Endothelial cell of umbilical vein (primary cell): ENCODE data around the gene KAZN. TPM values are rescaled to one million over a fixed set of nuclear protein-coding genes. Genes with fewer than 3 reads are reported as not detected.

Source experiments
- BruUV-seq: library from RNA; stranded (reverse); fragments of 400-500 nt; replicated peaks from 2 replicates; lab custom pipeline; 2021; lab: Mats Ljungman, UMichigan
- CTCF ChIA-PET: fragments of 300-600, 350-600 bp; sonication (Branson Sonifier 250); formaldehyde crosslinking; loops from one replicate; lab custom pipeline; 2021; ENCODE audit warnings: antibody characterized with exemption, inconsistent platforms; lab: Charles Lee
- POLR2A ChIA-PET: fragments of 300-600, 350-600 bp; sonication (Branson Sonifier 250); formaldehyde crosslinking; loops from one replicate; lab custom pipeline; 2021; ENCODE audit warnings: antibody characterized with exemption, inconsistent platforms; lab: Charles Lee
- DNase-seq: peaks from one replicate; pipeline ENCODE4 v3.0.0-alpha.2; 2011; ENCODE audit warnings: low read depth, low spot score
- FAIRE-seq: peaks from 2 replicates; lab custom pipeline; 2011; peaks lifted over from hg19 to GRCh38; lab: Jason Lieb, UNC
- H2AFZ ChIP-seq: 2 replicates; pipeline ENCODE4 v1.6.0; 2012; ENCODE audit warnings: low read depth, low read length, control low read depth, inconsistent platforms
- H3K27ac ChIP-seq: 2 replicates; pipeline ENCODE4 v1.5.1; 2011; ENCODE audit warnings: low read depth, mild to moderate bottlenecking, control low read depth, low read length, moderate library complexity; ENCODE audit not compliant: insufficient read depth
- H3K27me3 ChIP-seq, 2 experiments: 2 replicates each; pipeline versions ENCODE4 v1.6.0 to v1.6.1; 2011; ENCODE audit warnings: low read length in 2 of 2, mixed read lengths in 1 of 2; ENCODE audit not compliant: control insufficient read depth in 2 of 2, insufficient read depth in 2 of 2
- H3K36me3 ChIP-seq, 2 experiments: 2 replicates in 1 of 2; 3 replicates in 1 of 2; pipeline ENCODE4 v1.5.1; 2011; ENCODE audit warnings: low read length in 2 of 2, mild to moderate bottlenecking in 1 of 2, moderate library complexity in 1 of 2; ENCODE audit not compliant: control insufficient read depth in 2 of 2, insufficient read depth in 2 of 2; ENCODE audit errors: extremely low read depth in 1 of 2
- H3K4me1 ChIP-seq: 3 replicates; pipeline ENCODE4 v1.5.1; 2011; ENCODE audit warnings: mild to moderate bottlenecking, low read length; ENCODE audit not compliant: control insufficient read depth, insufficient read depth; ENCODE audit errors: extremely low read depth
- H3K4me2 ChIP-seq: 2 replicates; pipeline ENCODE4 v1.6.1; 2011; ENCODE audit warnings: low read length, control low read depth, mixed read lengths; ENCODE audit not compliant: insufficient read depth
- H3K4me3 ChIP-seq, 3 experiments: fragments of 200-600 bp in 1 of 3; sonication (generic), shearing (Covaris generic) in 1 of 3; replicated peaks in 1 of 3; 2 replicates each; pipeline ENCODE4 v1.5.1; 2011 to 2016; ENCODE audit warnings: control low read depth in 3 of 3, low read length in 3 of 3, mild to moderate bottlenecking in 2 of 3, inconsistent platforms in 1 of 3, low read depth in 1 of 3, moderate library complexity in 1 of 3; ENCODE audit not compliant: insufficient read depth in 1 of 3
- H3K79me2 ChIP-seq: 2 replicates; pipeline ENCODE4 v1.6.0; 2012; ENCODE audit warnings: low read length, inconsistent platforms; ENCODE audit not compliant: control insufficient read depth, insufficient read depth
- H3K9ac ChIP-seq: replicated peaks from 2 replicates; pipeline ENCODE3; 2011; ENCODE audit warnings: low read length, control low read depth; ENCODE audit not compliant: insufficient read depth; ENCODE audit errors: extremely low read depth
- H3K9me1 ChIP-seq: replicated peaks from 3 replicates; pipeline ENCODE4 v1.6.0; 2011; ENCODE audit warnings: mild to moderate bottlenecking, low read length; ENCODE audit not compliant: control insufficient read depth, insufficient read depth; ENCODE audit errors: extremely low read depth
- H3K9me3 ChIP-seq: replicated peaks from 2 replicates; pipeline ENCODE4 v1.5.1; 2012; ENCODE audit warnings: low read length, inconsistent platforms; ENCODE audit not compliant: control insufficient read depth, insufficient read depth
- H4K20me1 ChIP-seq: replicated peaks from 2 replicates; pipeline ENCODE3; 2011; ENCODE audit warnings: mild to moderate bottlenecking, low read length; ENCODE audit not compliant: control insufficient read depth, insufficient read depth; ENCODE audit errors: extremely low read depth
- CTCF ChIP-seq, 2 donors: IDR thresholded peaks; 1 replicate in 1 of 2; 2 replicates in 1 of 2; pipeline ENCODE4 v1.5.1; 2011; ENCODE audit warnings: low read length in 2 of 2, mild to moderate bottlenecking in 2 of 2, moderate library complexity in 2 of 2, control low read depth in 1 of 2, inconsistent platforms in 1 of 2, low read depth in 1 of 2; ENCODE audit not compliant: insufficient read depth in 1 of 2; ENCODE audit errors: extremely low read depth in 1 of 2
- EZH2 ChIP-seq: IDR thresholded peaks from 2 replicates; pipeline ENCODE4 v1.6.1; 2012; ENCODE audit warnings: borderline replicate concordance, low read depth, mild to moderate bottlenecking, moderate library complexity, low read length, inconsistent platforms; ENCODE audit not compliant: severe bottlenecking
- FOS ChIP-seq: IDR thresholded peaks from 2 replicates; pipeline ENCODE4 v1.6.1; 2011; ENCODE audit warnings: mild to moderate bottlenecking, low read length, moderate library complexity, borderline replicate concordance; ENCODE audit not compliant: insufficient read depth
- GATA2 ChIP-seq: IDR thresholded peaks from 2 replicates; pipeline ENCODE4 v1.7.0; 2011; ENCODE audit warnings: low read depth, mild to moderate bottlenecking, moderate library complexity, mixed read lengths, low read length; ENCODE audit not compliant: insufficient read length, insufficient read depth
- JUN ChIP-seq: IDR thresholded peaks from 2 replicates; pipeline ENCODE4 v1.6.1; 2011; ENCODE audit warnings: borderline replicate concordance, low read depth; ENCODE audit not compliant: insufficient read length, insufficient read depth
- MAX ChIP-seq: IDR thresholded peaks from 2 replicates; pipeline ENCODE4 v1.6.1; 2011; ENCODE audit not compliant: insufficient read depth, insufficient read length
- MYC ChIP-seq: IDR thresholded peaks from one replicate; pipeline ENCODE4 v1.6.1; 2011; ENCODE audit warnings: mild to moderate bottlenecking, low read depth, low read length
- POLR2A ChIP-seq: IDR thresholded peaks from 2 replicates; pipeline ENCODE4 v1.6.1; 2012; ENCODE audit warnings: low read depth, mild to moderate bottlenecking, control low read depth, low read length
- POLR2AphosphoS5 ChIP-seq: IDR thresholded peaks from 2 replicates; pipeline ENCODE4 v1.6.1; 2012; ENCODE audit warnings: low read depth, mild to moderate bottlenecking, control low read depth, low read length, moderate library complexity; ENCODE audit not compliant: insufficient read depth
- dilution Hi-C: fragments of 300-500 bp; cut with MboI; formaldehyde crosslinking; loops from one replicate; pipeline ENCODE4 v1.15.0; 2019; ENCODE audit warnings: low sequenced_read_pairs; ENCODE audit not compliant: extremely low pct_ligation_motif_present
- intact Hi-C: fragments of 100-400 bp; cut with micrococcal nuclease; formaldehyde crosslinking; loops from one replicate; pipeline ENCODE4 v1.10.0; 2022
- polyA plus RNA-seq, 4 experiments: library from polyadenylated mRNA; depleted of rRNA in 3 of 4; stranded (reverse) in 3 of 4; unstranded in 1 of 4; fragments of >200 nt; gene quantifications; 2 replicates each; pipeline versions ENCODE4 v1.2.1 to v1.2.3, GENCODE V29; 2011 to 2012; ENCODE audit warnings: missing spikeins in 1 of 4
- total RNA-seq: library from RNA; stranded (reverse); gene quantifications from 2 replicates; pipeline ENCODE4 v1.2.3, GENCODE V29; 2021

Gene KAZN
- total and polyA plus RNA-seq, 2 donors (not counting 3 experiments of a cell fraction or from before 2014, with no cell fraction given), result 1.6 to 5.8 TPM

- H3K27ac ChIP-seq, result no peak overlapping the region
- ChIA-PET POLR2A (no interaction called here), CTCF (no interaction called here)
- no peaks in the 10 kb centered on the region for H3K9me1 ChIP-seq
- no peaks in the 10 kb centered on the region for H3K27me3 ChIP-seq
- dilution Hi-C loops, result no loop called here
- no peak overlapping the region for H2AFZ ChIP-seq
- H3K36me3 ChIP-seq, result no peaks in the 10 kb centered on the region
- peaks cover 3% of the 10 kb centered on the region for H3K9me3 ChIP-seq
- TF ChIP-seq MAX, result no peak
- no peak for TF ChIP-seq EZH2
- TF ChIP-seq MYC, result no peak
- no peak for TF ChIP-seq POLR2AphosphoS5
- no peak for TF ChIP-seq POLR2A
- no peak for TF ChIP-seq CTCF (IDR thresholded peaks at IDR 0.05; ENCODE audit: extremely low read depth in 1 of 2, insufficient read depth in 1 of 2, low read depth in 1 of 2, low read length in 2 of 2)
- no peak for TF ChIP-seq GATA2
- TF ChIP-seq JUN, result no peak
- no peak for TF ChIP-seq FOS
- H4K20me1 ChIP-seq, result no peaks in the 10 kb centered on the region
- H3K4me1 ChIP-seq, result no peaks in the 10 kb centered on the region
- H3K4me2 ChIP-seq, result no peak overlapping the region
- BruUV-seq, result no TSS peak
- intact Hi-C loops, result no loop called here
- no peak for DNase-seq
- H3K9ac ChIP-seq, result no peak overlapping the region
- FAIRE-seq, result no peak
- H3K79me2 ChIP-seq, result no peaks in the 10 kb centered on the region
- no peak overlapping the region for H3K4me3 ChIP-seq
Measured at GRCh38 chr1:14760780-14761179, 162.3 kb downstream of the KAZN start.
